HEK293 (cell line): ENCODE measurements around the gene ATP2B3.
A peak's percentile ranks its signal among the peaks of the same experiment; 100 is the strongest.

Experiments used
- CTCF ChIA-PET: fragments of 350-600 bp; formaldehyde crosslinking; extraction: SDS; loops from one replicate; lab custom pipeline; 2021; ENCODE audit warnings: antibody characterized with exemption; lab: Yijun Ruan, JAX
- POLR2A ChIA-PET: fragments of 300-600 bp; formaldehyde crosslinking; extraction: SDS; loops from one replicate; lab custom pipeline; 2020; ENCODE audit warnings: antibody characterized with exemption, inconsistent platforms; lab: Yijun Ruan, JAX
- H3K27ac ChIP-seq: fragments of 200-500 bp; sonication (Bioruptor generic); 2 replicates; pipeline ENCODE4 v1.5.1; 2014; ENCODE audit warnings: low read depth, low read length, control low read depth, inconsistent platforms; ENCODE audit errors: extremely low read depth
- H3K36me3 ChIP-seq, 2 experiments: fragments of 200-500 bp in 1 of 2; sonication (Bioruptor generic) in 1 of 2; 1 replicate in 1 of 2; 2 replicates in 1 of 2; pipeline ENCODE4 v1.5.1; 2014 to 2017; ENCODE audit warnings: inconsistent platforms in 2 of 2, low read length in 2 of 2; ENCODE audit not compliant: control insufficient read depth in 2 of 2, insufficient read depth in 1 of 2
- H3K4me1 ChIP-seq: fragments of 200-500 bp; sonication (Bioruptor generic); 2 replicates; pipeline ENCODE4 v1.5.1; 2014; ENCODE audit warnings: mild to moderate bottlenecking, low read length, inconsistent platforms; ENCODE audit not compliant: control insufficient read depth, insufficient read depth
- H3K4me3 ChIP-seq: 2 replicates; pipeline ENCODE4 v1.5.1; 2011; ENCODE audit warnings: low read depth, mild to moderate bottlenecking, control low read depth, low read length, moderate library complexity
- H3K9me3 ChIP-seq: fragments of 200-500 bp; sonication (Bioruptor generic); 2 replicates; pipeline ENCODE4 v1.5.1; 2014; ENCODE audit warnings: low read depth, low read length, inconsistent platforms; ENCODE audit not compliant: control insufficient read depth, insufficient read depth
- FEZF1 ChIP-seq: fragments of 450-650 bp; formaldehyde crosslinking; IDR thresholded peaks from 2 replicates; pipeline ENCODE4 v1.5.1; 2016; ENCODE audit warnings: missing biosample characterization, missing genetic modification characterization
- GLIS1 ChIP-seq: fragments of 450-650 bp; formaldehyde crosslinking; IDR thresholded peaks from 2 replicates; pipeline ENCODE4 v1.5.1; 2016; ENCODE audit warnings: missing biosample characterization, missing genetic modification characterization
- GLIS2 ChIP-seq: fragments of 450-650 bp; formaldehyde crosslinking; IDR thresholded peaks from 2 replicates; pipeline ENCODE4 v1.5.1; 2016; ENCODE audit warnings: missing biosample characterization, missing genetic modification characterization
- HOXA7 ChIP-seq: sonication (generic); formaldehyde crosslinking; IDR thresholded peaks from 2 replicates; pipeline ENCODE4 v1.8.1; 2022; ENCODE audit warnings: missing genetic modification reagents, borderline replicate concordance
- KLF7 ChIP-seq: fragments of 450-650 bp; formaldehyde crosslinking; IDR thresholded peaks from 2 replicates; pipeline ENCODE4 v1.5.1; 2016; ENCODE audit warnings: missing biosample characterization, missing genetic modification characterization, borderline replicate concordance
- ZEB2 ChIP-seq: fragments of 450-650 bp; formaldehyde crosslinking; IDR thresholded peaks from 2 replicates; pipeline ENCODE4 v1.5.1; 2016; ENCODE audit warnings: missing biosample characterization, missing genetic modification characterization
- ZFP41 ChIP-seq: fragments of 450-650 bp; formaldehyde crosslinking; IDR thresholded peaks from 2 replicates; pipeline ENCODE4 v1.5.1; 2016; ENCODE audit warnings: missing biosample characterization, missing genetic modification characterization, borderline replicate concordance
- ZIC2 ChIP-seq: fragments of 450-650 bp; formaldehyde crosslinking; IDR thresholded peaks from 2 replicates; pipeline ENCODE4 v1.5.1; 2016; ENCODE audit warnings: missing biosample characterization, missing genetic modification characterization
- ZNF114 ChIP-seq: fragments of 450-650 bp; formaldehyde crosslinking; IDR thresholded peaks from 2 replicates; pipeline ENCODE4 v1.5.0; 2017; ENCODE audit warnings: missing biosample characterization, missing genetic modification characterization
- ZNF2 ChIP-seq: fragments of 450-650 bp; formaldehyde crosslinking; IDR thresholded peaks from 2 replicates; pipeline ENCODE4 v1.5.1; 2016; ENCODE audit warnings: missing biosample characterization, missing genetic modification characterization
- ZNF292 ChIP-seq: fragments of 450-650 bp; formaldehyde crosslinking; IDR thresholded peaks from 2 replicates; pipeline ENCODE4 v1.5.1; 2016; ENCODE audit warnings: low read depth, missing biosample characterization, missing genetic modification characterization, borderline replicate concordance
- ZNF335 ChIP-seq: fragments of 450-650 bp; formaldehyde crosslinking; conservative IDR thresholded peaks from 2 replicates; pipeline ENCODE4 v1.5.1; 2016; ENCODE audit warnings: missing biosample characterization, missing genetic modification characterization
- ZNF433 ChIP-seq: fragments of 450-650 bp; formaldehyde crosslinking; IDR thresholded peaks from 2 replicates; pipeline ENCODE4 v1.5.1; 2016; ENCODE audit warnings: missing biosample characterization, missing genetic modification characterization, low read depth
- ZNF548 ChIP-seq: fragments of 450-650 bp; formaldehyde crosslinking; IDR thresholded peaks from 2 replicates; pipeline ENCODE4 v1.5.1; 2016; ENCODE audit warnings: missing biosample characterization, missing genetic modification characterization
- ZNF600 ChIP-seq: fragments of 450-650 bp; formaldehyde crosslinking; IDR thresholded peaks from 2 replicates; pipeline ENCODE4 v1.5.1; 2016; ENCODE audit warnings: missing biosample characterization, missing genetic modification characterization
- ZNF660 ChIP-seq: fragments of 450-650 bp; IDR thresholded peaks from 2 replicates; pipeline ENCODE4 v1.5.1; 2018; ENCODE audit warnings: missing biosample characterization, mild to moderate bottlenecking, missing genetic modification characterization
- ZNF791 ChIP-seq: fragments of 450-650 bp; formaldehyde crosslinking; IDR thresholded peaks from 2 replicates; pipeline ENCODE4 v1.5.1; 2016; ENCODE audit warnings: missing biosample characterization, missing genetic modification characterization
- ZXDB ChIP-seq: fragments of 450-650 bp; formaldehyde crosslinking; IDR thresholded peaks from 2 replicates; pipeline ENCODE4 v1.5.1; 2016; ENCODE audit warnings: missing biosample characterization, missing genetic modification characterization
- TF ChIP-seq, protein P1 (sequence below): fragments of 450-650 bp; formaldehyde crosslinking; IDR thresholded peaks from 2 replicates; pipeline ENCODE4 v1.5.1; 2016; ENCODE audit warnings: missing biosample characterization, missing genetic modification characterization
- TF ChIP-seq, protein P2 (sequence below): fragments of 450-650 bp; formaldehyde crosslinking; IDR thresholded peaks from 2 replicates; pipeline ENCODE4 v1.5.1; 2016; ENCODE audit warnings: missing biosample characterization, missing genetic modification characterization
- TF ChIP-seq, protein P3 (sequence below): fragments of 450-650 bp; formaldehyde crosslinking; IDR thresholded peaks from 2 replicates; pipeline ENCODE4 v1.5.1; 2016; ENCODE audit warnings: missing biosample characterization, missing genetic modification characterization

Gene ATP2B3

DNA sequence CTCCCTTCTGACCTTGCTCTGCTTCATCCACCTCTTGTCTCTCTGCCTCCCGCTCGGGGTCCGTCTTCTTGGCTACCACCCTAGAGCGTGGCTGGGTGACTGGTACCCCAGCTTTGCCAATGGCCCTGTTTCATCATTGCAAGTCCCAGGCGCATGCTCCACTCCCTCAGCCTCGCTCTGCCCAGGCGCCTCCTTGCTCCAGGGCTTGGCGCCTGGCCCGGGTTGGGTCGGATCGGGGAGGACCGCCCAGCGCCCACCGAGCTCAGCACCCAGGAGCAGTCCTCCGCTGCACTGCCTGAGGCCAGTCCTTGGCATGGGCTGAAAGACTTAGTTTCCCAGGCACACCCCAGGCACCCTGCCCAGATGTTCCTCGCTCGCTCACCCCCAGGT lies 22.1 kb upstream of the ATP2B3 start:
- no peak overlapping the region for H3K27ac ChIP-seq
- H3K9me3 ChIP-seq: no peaks in the 10 kb centered on the region
- ChIA-PET CTCF (interaction anchor here (0.6 to 2.3 kb wide), 2 partner anchors 23 to 97 kb away, joined by 3 to 7 read pairs; no protein-coding TSS in a partner anchor), POLR2A (no interaction called here)
- TF ChIP-seq ZNF114 (tag by site-specific recombination): no peak
- TF ChIP-seq ZNF600: no peak
- no peak for TF ChIP-seq KLF7 (tag by site-specific recombination)
- TF ChIP-seq, protein P1, sequence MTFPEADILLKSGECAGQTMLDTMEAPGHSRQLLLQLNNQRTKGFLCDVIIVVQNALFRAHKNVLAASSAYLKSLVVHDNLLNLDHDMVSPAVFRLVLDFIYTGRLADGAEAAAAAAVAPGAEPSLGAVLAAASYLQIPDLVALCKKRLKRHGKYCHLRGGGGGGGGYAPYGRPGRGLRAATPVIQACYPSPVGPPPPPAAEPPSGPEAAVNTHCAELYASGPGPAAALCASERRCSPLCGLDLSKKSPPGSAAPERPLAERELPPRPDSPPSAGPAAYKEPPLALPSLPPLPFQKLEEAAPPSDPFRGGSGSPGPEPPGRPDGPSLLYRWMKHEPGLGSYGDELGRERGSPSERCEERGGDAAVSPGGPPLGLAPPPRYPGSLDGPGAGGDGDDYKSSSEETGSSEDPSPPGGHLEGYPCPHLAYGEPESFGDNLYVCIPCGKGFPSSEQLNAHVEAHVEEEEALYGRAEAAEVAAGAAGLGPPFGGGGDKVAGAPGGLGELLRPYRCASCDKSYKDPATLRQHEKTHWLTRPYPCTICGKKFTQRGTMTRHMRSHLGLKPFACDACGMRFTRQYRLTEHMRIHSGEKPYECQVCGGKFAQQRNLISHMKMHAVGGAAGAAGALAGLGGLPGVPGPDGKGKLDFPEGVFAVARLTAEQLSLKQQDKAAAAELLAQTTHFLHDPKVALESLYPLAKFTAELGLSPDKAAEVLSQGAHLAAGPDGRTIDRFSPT: no peak
- TF ChIP-seq ZNF548 (tag by site-specific recombination): no peak
- TF ChIP-seq ZEB2 (tag by site-specific recombination): no peak
- TF ChIP-seq ZNF791 (tag by site-specific recombination): no peak
- no peak for TF ChIP-seq ZNF433
- H3K36me3 ChIP-seq: no peaks in the 10 kb centered on the region
- H3K4me1 ChIP-seq: no peaks in the 10 kb centered on the region
- no peak overlapping the region for H3K4me3 ChIP-seq

DNA sequence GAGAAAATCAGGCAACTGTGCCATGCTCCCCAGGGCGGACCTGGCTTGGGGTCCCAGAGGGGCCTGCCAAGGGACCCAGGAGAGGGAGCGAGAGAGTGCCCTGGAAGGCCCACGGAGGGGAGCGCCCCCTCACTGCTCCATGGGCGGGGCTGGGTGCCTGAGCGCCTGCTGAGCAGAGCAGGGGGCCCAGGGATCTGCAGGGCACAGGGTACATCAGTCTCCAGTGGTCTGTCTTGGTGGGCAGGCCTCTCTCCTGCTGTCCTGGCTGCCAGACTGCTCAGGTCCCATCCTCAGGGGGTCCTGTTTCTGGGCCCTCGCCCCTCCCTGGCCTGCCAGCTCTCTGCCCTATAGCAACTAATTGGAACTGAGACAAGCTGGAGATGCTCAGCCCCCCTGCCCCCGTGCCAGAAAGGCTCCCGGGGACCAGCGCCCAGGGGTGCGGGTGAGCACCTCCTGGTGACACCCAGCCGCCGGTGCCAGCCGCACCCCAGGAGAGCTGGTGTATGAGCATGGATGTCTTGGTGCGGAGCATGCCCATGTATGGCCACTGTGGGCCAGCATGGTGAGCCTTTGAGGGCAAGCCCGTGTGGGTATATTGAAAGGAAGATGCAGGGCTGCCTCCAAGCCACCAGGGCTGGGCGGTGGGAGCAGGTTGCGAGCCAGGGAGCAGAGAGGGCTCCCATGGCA lies 21.4 kb upstream of the ATP2B3 start:
- ChIA-PET CTCF (interaction anchor here (0.6 to 2.3 kb wide), 3 partner anchors 11 to 451 kb away, joined by 3 to 7 read pairs (median 5); no protein-coding TSS in a partner anchor), POLR2A (no interaction called here)
- no peaks in the 10 kb centered on the region for H3K36me3 ChIP-seq
- no peak overlapping the region for H3K4me3 ChIP-seq
- H3K9me3 ChIP-seq: no peaks in the 10 kb centered on the region
- H3K4me1 ChIP-seq: no peaks in the 10 kb centered on the region
- no peak overlapping the region for H3K27ac ChIP-seq
- TF ChIP-seq ZXDB (tag by site-specific recombination) (no peak), GLIS1 (tag by site-specific recombination) (peak; percentile 62), ZNF2 (tag by site-specific recombination) (no peak), ZFP41 (tag by site-specific recombination) (no peak), ZIC2 (tag by site-specific recombination) (peak; percentile 84), ZNF335 (tag by site-specific recombination) (0 out of 2 replicates have a peak, but pooled peaks have one; percentile 31), GLIS2 (tag by site-specific recombination) (peak; percentile 50)
- TF ChIP-seq, protein P2, sequence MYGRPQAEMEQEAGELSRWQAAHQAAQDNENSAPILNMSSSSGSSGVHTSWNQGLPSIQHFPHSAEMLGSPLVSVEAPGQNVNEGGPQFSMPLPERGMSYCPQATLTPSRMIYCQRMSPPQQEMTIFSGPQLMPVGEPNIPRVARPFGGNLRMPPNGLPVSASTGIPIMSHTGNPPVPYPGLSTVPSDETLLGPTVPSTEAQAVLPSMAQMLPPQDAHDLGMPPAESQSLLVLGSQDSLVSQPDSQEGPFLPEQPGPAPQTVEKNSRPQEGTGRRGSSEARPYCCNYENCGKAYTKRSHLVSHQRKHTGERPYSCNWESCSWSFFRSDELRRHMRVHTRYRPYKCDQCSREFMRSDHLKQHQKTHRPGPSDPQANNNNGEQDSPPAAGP: no peak

DNA sequence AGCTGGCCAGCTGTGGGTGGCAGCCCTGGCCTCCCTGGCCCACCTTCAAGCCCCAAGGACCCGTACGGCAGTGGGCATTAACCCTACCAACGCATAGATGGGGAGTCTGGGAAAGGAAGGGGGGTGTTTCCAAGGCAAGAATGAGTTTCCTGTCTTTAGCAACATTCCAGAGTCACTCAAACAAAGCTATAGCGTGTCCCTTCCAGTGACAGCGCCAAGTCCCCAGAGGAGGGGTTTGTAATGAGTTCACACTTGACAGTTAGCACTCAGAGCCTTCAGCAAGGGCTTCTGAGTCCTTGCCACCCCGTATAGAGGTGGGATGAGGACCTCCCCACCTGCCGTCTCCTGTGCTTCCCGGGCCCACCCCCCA lies 20.9 kb upstream of the ATP2B3 start:
- ChIA-PET CTCF (interaction anchor here (0.6 to 2.3 kb wide), 4 partner anchors 11 to 616 kb away, joined by 3 to 7 read pairs (median 4); no protein-coding TSS in a partner anchor), POLR2A (no interaction called here)
- Histone ChIP-seq H3K36me3 (no peaks in the 10 kb centered on the region), H3K4me1 (no peaks in the 10 kb centered on the region), H3K27ac (no peak overlapping the region), H3K4me3 (no peak overlapping the region), H3K9me3 (no peaks in the 10 kb centered on the region)
- TF ChIP-seq FEZF1 (tag by site-specific recombination): no peak
- TF ChIP-seq HOXA7 (CRISPR knock-in tag): no peak
- TF ChIP-seq ZNF660 (tag by site-specific recombination): no peak
- TF ChIP-seq, protein P3, sequence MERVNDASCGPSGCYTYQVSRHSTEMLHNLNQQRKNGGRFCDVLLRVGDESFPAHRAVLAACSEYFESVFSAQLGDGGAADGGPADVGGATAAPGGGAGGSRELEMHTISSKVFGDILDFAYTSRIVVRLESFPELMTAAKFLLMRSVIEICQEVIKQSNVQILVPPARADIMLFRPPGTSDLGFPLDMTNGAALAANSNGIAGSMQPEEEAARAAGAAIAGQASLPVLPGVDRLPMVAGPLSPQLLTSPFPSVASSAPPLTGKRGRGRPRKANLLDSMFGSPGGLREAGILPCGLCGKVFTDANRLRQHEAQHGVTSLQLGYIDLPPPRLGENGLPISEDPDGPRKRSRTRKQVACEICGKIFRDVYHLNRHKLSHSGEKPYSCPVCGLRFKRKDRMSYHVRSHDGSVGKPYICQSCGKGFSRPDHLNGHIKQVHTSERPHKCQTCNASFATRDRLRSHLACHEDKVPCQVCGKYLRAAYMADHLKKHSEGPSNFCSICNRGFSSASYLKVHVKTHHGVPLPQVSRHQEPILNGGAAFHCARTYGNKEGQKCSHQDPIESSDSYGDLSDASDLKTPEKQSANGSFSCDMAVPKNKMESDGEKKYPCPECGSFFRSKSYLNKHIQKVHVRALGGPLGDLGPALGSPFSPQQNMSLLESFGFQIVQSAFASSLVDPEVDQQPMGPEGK (tag by site-specific recombination): no peak
- TF ChIP-seq ZNF292: no peak
- no peak for TF ChIP-seq ZNF548 (tag by site-specific recombination)
